ENCODE measurements around the gene PIK3CG. TPM values are rescaled to one million over a fixed set of nuclear protein-coding genes. Genes with fewer than 3 reads are reported as not detected.

Gene PIK3CG
- total and polyA plus RNA-seq, 10 of the 15 experiments (the other 5 are each of a cell fraction or from before 2014, with no cell fraction given) = 0.79 to 7.6 (median 5.2) TPM

DNA sequence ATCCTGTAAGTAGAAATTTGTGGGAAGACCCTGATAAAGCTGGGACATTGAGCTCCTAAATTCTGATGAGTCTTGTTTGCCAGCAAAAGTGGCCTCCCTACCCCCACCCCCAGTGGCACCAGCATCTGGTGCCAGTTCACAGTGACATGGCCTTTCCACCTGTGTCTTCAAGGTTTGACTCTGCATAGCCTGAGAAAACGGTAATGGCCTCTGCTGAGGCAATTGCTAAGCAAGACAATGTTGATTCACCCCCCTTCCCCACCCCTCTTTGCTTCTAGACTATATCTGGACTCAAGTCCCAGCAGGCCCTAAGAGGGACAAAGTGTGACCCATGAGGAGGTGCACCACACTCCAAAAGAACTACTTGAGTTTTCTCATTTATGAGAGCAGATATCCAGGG lies 48.0 kb upstream of the PIK3CG start (continued):
- TF ChIP-seq ESRRA (IDR thresholded peaks at IDR 0.05; ENCODE audit: low read length) (no peak), YBX1 (IDR thresholded peaks at IDR 0.05) (no peak), KDM1A (IDR thresholded peaks at IDR 0.05; ENCODE audit: borderline replicate concordance) (no peak), SMAD1 (IDR thresholded peaks at IDR 0.05; ENCODE audit: low read depth, partially characterized antibody) (no peak)

DNA sequence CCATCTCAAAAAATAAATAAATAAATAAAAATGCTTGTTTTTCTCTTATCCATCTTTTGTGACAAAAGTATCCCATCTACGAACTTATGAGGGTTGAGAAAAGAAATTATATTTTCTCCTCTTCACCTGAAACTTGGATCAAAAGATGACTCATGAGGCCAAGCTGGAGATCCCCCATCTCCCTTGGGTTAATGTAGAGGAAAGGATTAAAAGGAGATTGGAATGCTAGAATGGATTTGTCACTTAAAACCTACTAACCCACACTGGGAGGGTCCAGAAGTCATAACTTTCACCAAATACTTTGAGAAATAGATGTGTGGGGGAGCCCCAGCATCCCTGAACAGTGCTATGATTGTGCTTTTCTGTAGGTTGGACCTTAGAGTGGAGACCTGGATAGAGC lies 46.3 kb upstream of the PIK3CG start:
- intact Hi-C loops (cut with micrococcal nuclease; ENCODE audit: unreplicated experiment) (no loop called here), in situ Hi-C loops (cut with MboI) (no loop called here)
- Histone ChIP-seq H3K9ac (ENCODE audit: control insufficient read depth, insufficient read depth, low read length) (no peak overlapping the region), H3K36me3 (ENCODE audit: control insufficient read depth in 2 of 2, insufficient read depth in 2 of 2, low read length in 1 of 2) (no peaks in the 10 kb centered on the region), H3K27me3 (replicated peaks in 1 of 2; ENCODE audit: control insufficient read depth in 2 of 2, insufficient read depth in 2 of 2, low read length in 1 of 2) (peaks cover 0 to 3% of the 10 kb centered on the region in 2 experiments; a peak in 2 of 4 replicates), H3K9me3 (replicated peaks; ENCODE audit: control insufficient read depth, insufficient read depth, low read length) (no peaks in the 10 kb centered on the region), H3K4me2 (ENCODE audit: control insufficient read depth, insufficient read depth) (no peak overlapping the region), H3K79me2 (ENCODE audit: control insufficient read depth, insufficient read depth, low read length) (no peaks in the 10 kb centered on the region), H4K20me1 (ENCODE audit: control insufficient read depth, insufficient read depth) (no peaks in the 10 kb centered on the region; the same call in 1 of the 2 replicates), H3K4me1 (ENCODE audit: control insufficient read depth, insufficient read depth, low read length) (no peaks in the 10 kb centered on the region), H3K27ac (ENCODE audit: control insufficient read depth, insufficient read depth) (no peak overlapping the region), H3K4me3 (no peak overlapping the region), H2AFZ (ENCODE audit: control insufficient read depth, low read depth, low read length) (no peak overlapping the region)
- DNase-seq (ENCODE audit: low read depth, low spot score) (no peak), FAIRE-seq (no peak), ATAC-seq (no peak)
- no peak for TF ChIP-seq PAX8 (IDR thresholded peaks at IDR 0.05)
- TF ChIP-seq EGR1 (IDR thresholded peaks at IDR 0.05; ENCODE audit: borderline replicate concordance in 1 of 2, low read depth in 2 of 2, low read length in 2 of 2) = no peak
- no peak for TF ChIP-seq ZNF217 (IDR thresholded peaks at IDR 0.05)
- TF ChIP-seq TCF7 (IDR thresholded peaks at IDR 0.05; ENCODE audit: borderline replicate concordance) = no peak
- TF ChIP-seq, protein P1, sequence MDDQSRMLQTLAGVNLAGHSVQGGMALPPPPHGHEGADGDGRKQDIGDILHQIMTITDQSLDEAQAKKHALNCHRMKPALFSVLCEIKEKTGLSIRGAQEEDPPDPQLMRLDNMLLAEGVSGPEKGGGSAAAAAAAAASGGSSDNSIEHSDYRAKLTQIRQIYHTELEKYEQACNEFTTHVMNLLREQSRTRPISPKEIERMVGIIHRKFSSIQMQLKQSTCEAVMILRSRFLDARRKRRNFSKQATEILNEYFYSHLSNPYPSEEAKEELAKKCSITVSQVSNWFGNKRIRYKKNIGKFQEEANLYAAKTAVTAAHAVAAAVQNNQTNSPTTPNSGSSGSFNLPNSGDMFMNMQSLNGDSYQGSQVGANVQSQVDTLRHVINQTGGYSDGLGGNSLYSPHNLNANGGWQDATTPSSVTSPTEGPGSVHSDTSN (IDR thresholded peaks at IDR 0.05; ENCODE audit: insufficient replicate concordance, low read depth, low read length) = no peak
- no peak for TF ChIP-seq CHD1 (IDR thresholded peaks at IDR 0.05; ENCODE audit: low read depth, low read length)
- no peak for TF ChIP-seq MEF2B (IDR thresholded peaks at IDR 0.05; ENCODE audit: partially characterized antibody, poor library complexity, severe bottlenecking)
- TF ChIP-seq TAF1 (IDR thresholded peaks at IDR 0.05; ENCODE audit: borderline replicate concordance, low read depth, low read length) = no peak
- TF ChIP-seq CBX5 (IDR thresholded peaks at IDR 0.05; ENCODE audit: low read depth) = no peak
- no peak for TF ChIP-seq CEBPB (IDR thresholded peaks at IDR 0.05; ENCODE audit: borderline replicate concordance in 1 of 2, low read depth in 2 of 2, low read length in 2 of 2)
- no peak for TF ChIP-seq TCF12 (IDR thresholded peaks at IDR 0.05; ENCODE audit: low read depth, low read length)
- TF ChIP-seq POLR2A (IDR thresholded peaks at IDR 0.05; ENCODE audit: low read depth, low read length) = no peak
- SMC1A ChIA-PET (ENCODE audit: uncharacterized antibody, unreplicated experiment) = no interaction called here
- POLR2A ChIA-PET = no interaction called here
- RAD21 ChIA-PET (ENCODE audit: unreplicated experiment) = no interaction called here
- CTCF ChIA-PET = no interaction called here
- no TSS peak for BruUV-seq (replicated peaks)
- 0% methylated on average over 1 of the region's 1 CpG for WGBS (ENCODE audit: insufficient coverage, insufficient replicate concordance, low lambda C conversion rate, missing lambda C conversion rate)
